Measurements from ENCODE around the gene CST11. TPM values are rescaled to one million over a fixed set of nuclear protein-coding genes. Genes with fewer than 3 reads are reported as not detected.

The CST11 gene
- total and polyA plus RNA-seq, 11 donors, result not detected

GRCh38 chr20:23482138-23482537 lies 29.5 kb upstream of the CST11 start:
- Histone ChIP-seq H3K4me3 (no peak overlapping the region), H3K27ac (no peak overlapping the region), H3K9me3 (peaks cover 0 to 5% (median 0%) of the 10 kb centered on the region in 12 donors), H3K36me3 (no peaks in the 10 kb centered on the region), H3K27me3 (no peaks in the 10 kb centered on the region), H3K4me1 (no peaks in the 10 kb centered on the region)
- intact Hi-C loops (cut with DNase I), result no loop called here
- TF ChIP-seq CTCF (IDR thresholded peaks at IDR 0.05) (no peak), POLR2A (IDR thresholded peaks at IDR 0.05) (no peak)
- 66 to 71% (median 67%) methylated on average over 2 of the region's 2 CpGs for WGBS, 4 donors
- ATAC-seq, result no peak
- DNase-seq, result no peak

GRCh38 chr20:23479043-23479442 lies 26.4 kb upstream of the CST11 start:
- Histone ChIP-seq H3K9me3 (no peaks in the 10 kb centered on the region), H3K4me3 (no peak overlapping the region), H3K4me1 (no peaks in the 10 kb centered on the region), H3K36me3 (no peaks in the 10 kb centered on the region), H3K27me3 (no peaks in the 10 kb centered on the region), H3K27ac (no peak overlapping the region)
- TF ChIP-seq POLR2A (IDR thresholded peaks at IDR 0.05) (no peak), CTCF (IDR thresholded peaks at IDR 0.05) (no peak)
- WGBS, 4 donors, result 60 to 80% (median 73%) methylated on average over 4 of the region's 4 CpGs
- intact Hi-C loops (cut with DNase I), result loop anchor here in 1 of 10 donors (10.0 kb wide), 1 partner anchor 546 kb away; no protein-coding TSS in a partner anchor
- ATAC-seq, result no peak
- no peak for DNase-seq

- H3K9me3 ChIP-seq, result no peaks in the 10 kb centered on the region
- H3K4me1 ChIP-seq, result no peaks in the 10 kb centered on the region
- H3K4me3 ChIP-seq, result no peak overlapping the region
- H3K36me3 ChIP-seq, result no peaks in the 10 kb centered on the region
- TF ChIP-seq POLR2A (IDR thresholded peaks at IDR 0.05), result no peak
- no peak for TF ChIP-seq CTCF (IDR thresholded peaks at IDR 0.05)
- 46 to 72% (median 70%) methylated on average over 3 of the region's 3 CpGs for WGBS, 4 donors
- ATAC-seq (no peak), DNase-seq (no peak)
- intact Hi-C loops (cut with DNase I), result loop anchor here in 1 of 10 donors (10.0 kb wide), 1 partner anchor 548 kb away; no protein-coding TSS in a partner anchor
- peaks cover 0 to 7% (median 0%) of the 10 kb centered on the region in 9 donors for H3K27me3 ChIP-seq
- no peak overlapping the region for H3K27ac ChIP-seq
These were observed 24.5 kb upstream of the CST11 start for GRCh38 chr20:23477223-23477622.

- Histone ChIP-seq H3K9me3 (no peaks in the 10 kb centered on the region), H3K36me3 (no peaks in the 10 kb centered on the region), H3K4me1 (no peaks in the 10 kb centered on the region), H3K27ac (no peak overlapping the region), H3K4me3 (no peak overlapping the region), H3K27me3 (peaks cover 0 to 12% (median 0%) of the 10 kb centered on the region in 9 donors)
- intact Hi-C loops (cut with DNase I), result loop anchor here in 1 of 10 donors (10.0 kb wide), 1 partner anchor 549 kb away; no protein-coding TSS in a partner anchor
- no peak for TF ChIP-seq POLR2A (IDR thresholded peaks at IDR 0.05)
- TF ChIP-seq CTCF (IDR thresholded peaks at IDR 0.05), result no peak
- DNase-seq (no peak), ATAC-seq (no peak)
- 53 to 86% (median 70%) methylated on average over 6 of the region's 6 CpGs for WGBS, 4 donors
These were observed 23.5 kb upstream of the CST11 start for GRCh38 chr20:23476015-23476754.
